Measurements from ENCODE around the gene ANKRD22. TPM values are rescaled to one million over a fixed set of nuclear protein-coding genes. Genes with fewer than 3 reads are reported as not detected.

The ANKRD22 gene
- total and polyA plus RNA-seq, 7 experiments from 2014 or later, result 0.32 to 1.2 (median 0.48) TPM; not detected in 1

DNA sequence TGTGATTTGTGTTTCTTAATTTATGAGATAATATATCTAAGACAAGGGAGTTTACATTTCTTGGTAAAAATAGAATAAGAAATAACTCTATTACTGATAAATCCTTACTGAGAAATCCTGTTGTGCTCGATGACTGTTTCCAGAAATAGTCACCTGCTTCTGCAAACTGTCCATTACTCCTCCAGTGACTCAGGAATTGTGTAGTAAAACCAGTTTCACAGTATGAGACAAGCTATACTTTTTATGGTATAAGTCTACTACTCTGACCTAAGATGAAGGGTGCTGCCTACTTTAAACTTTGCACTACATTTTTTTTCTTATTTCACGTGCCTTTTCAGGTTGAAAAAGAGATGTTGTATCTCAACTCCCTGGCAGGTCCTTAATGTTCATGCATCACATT lies 6.8 kb upstream of the ANKRD22 start:
- DNase-seq (no peak), ATAC-seq (no peak)
- Mint-ChIP-seq H3K27me3 (peaks cover 3 to 19% (median 7%) of the 10 kb centered on the region in 5 donors), H3K36me3 (no peaks in the 10 kb centered on the region), H3K9me3 (no peaks in the 10 kb centered on the region), H3K4me1 (peaks cover 0 to 9% (median under 1%) of the 10 kb centered on the region in 7 donors), H3K27ac (no peak overlapping the region), H3K4me3 (no peak overlapping the region)
- H3K4me1 ChIP-seq (ENCODE audit: control insufficient read depth in 2 of 2, insufficient read depth in 2 of 2, low read length in 2 of 2), result no peaks in the 10 kb centered on the region
- no peak overlapping the region for H3K27ac ChIP-seq (ENCODE audit: low read depth, low read length)
- CTCF ChIA-PET, result interaction anchor here (0.8 kb wide), 1 partner anchor 22 kb away, joined by 6 read pairs; the partner anchor contains the start of gene STAMBPL1
- H3K27me3 ChIP-seq (ENCODE audit: control insufficient read depth in 2 of 2, insufficient read depth in 2 of 2, low read length in 2 of 2), result no peaks in the 10 kb centered on the region
- no peaks in the 10 kb centered on the region for H3K36me3 ChIP-seq (ENCODE audit: control insufficient read depth in 2 of 3, insufficient read depth in 3 of 3, low read length in 3 of 3)
- POLR2A ChIA-PET, result no interaction called here
- H3K4me3 ChIP-seq (ENCODE audit: low read length), result no peak overlapping the region
- H3K9me3 ChIP-seq (ENCODE audit: control insufficient read depth in 2 of 3, low read length in 3 of 3), result no peaks in the 10 kb centered on the region
- intact Hi-C loops (cut with micrococcal nuclease), result no loop called here

DNA sequence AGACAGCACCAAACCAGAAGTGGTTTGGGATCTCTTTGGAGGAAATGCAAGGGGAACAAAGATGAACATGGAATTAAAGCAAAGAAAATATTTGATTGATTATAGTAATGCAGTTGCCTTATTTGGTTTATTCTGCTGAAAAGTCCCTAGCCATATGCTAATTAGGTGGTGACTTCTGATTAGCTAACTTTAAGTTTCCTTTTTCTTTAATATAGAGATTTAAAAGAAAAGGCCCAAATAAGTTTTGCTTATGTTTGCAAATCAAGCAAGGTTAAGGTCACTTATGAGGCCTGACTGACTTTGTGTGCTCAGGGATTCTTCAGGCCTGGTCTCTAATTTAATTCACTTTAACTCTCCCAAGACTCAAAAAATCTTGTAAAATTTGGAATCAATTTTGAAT lies 6.2 kb upstream of the ANKRD22 start:
- ATAC-seq (no peak), DNase-seq (no peak)
- H3K36me3 Mint-ChIP-seq, result no peaks in the 10 kb centered on the region
- Histone ChIP-seq H3K27me3 (ENCODE audit: control insufficient read depth in 2 of 2, insufficient read depth in 2 of 2, low read length in 2 of 2) (no peaks in the 10 kb centered on the region), H3K4me3 (ENCODE audit: low read length) (no peak overlapping the region), H3K4me1 (ENCODE audit: control insufficient read depth in 2 of 2, insufficient read depth in 2 of 2, low read length in 2 of 2) (no peaks in the 10 kb centered on the region), H3K9me3 (ENCODE audit: control insufficient read depth in 2 of 3, low read length in 3 of 3) (no peaks in the 10 kb centered on the region), H3K27ac (ENCODE audit: low read depth, low read length) (no peak overlapping the region), H3K36me3 (ENCODE audit: control insufficient read depth in 2 of 3, insufficient read depth in 3 of 3, low read length in 3 of 3) (no peaks in the 10 kb centered on the region)
- intact Hi-C loops (cut with micrococcal nuclease), result no loop called here
- no peak overlapping the region for H3K27ac Mint-ChIP-seq
- ChIA-PET CTCF (no interaction called here), POLR2A (interaction anchor here (0.6 kb wide), 1 partner anchor 141 kb away, joined by 3 read pairs; no protein-coding TSS in a partner anchor)
- H3K27me3 Mint-ChIP-seq, result peaks cover 3 to 13% (median 5%) of the 10 kb centered on the region in 5 donors
- H3K4me3 Mint-ChIP-seq, result no peak overlapping the region
- H3K4me1 Mint-ChIP-seq, result peaks cover 0 to 13% (median 5%) of the 10 kb centered on the region in 7 donors
- no peaks in the 10 kb centered on the region for H3K9me3 Mint-ChIP-seq

DNA sequence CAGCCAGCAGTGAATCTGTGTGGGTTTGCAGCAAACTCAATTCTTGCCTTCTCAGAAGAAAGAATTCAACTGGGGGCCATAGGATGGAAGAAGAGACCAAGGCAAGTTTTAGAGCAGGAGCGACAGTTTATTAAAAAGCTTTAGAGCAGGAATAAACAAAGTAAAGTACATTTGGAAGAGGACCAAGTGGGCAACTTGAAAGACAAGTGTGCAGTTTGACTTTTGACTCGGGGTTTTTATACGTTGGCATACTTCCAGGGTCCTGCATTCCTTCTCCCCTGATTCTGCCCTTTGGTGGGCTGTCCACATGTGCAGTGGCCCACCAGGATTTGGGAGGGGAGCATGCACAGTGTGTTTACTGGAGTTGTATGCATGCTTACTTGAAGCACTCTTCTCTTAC lies 3.0 kb upstream of the ANKRD22 start:
- Mint-ChIP-seq H3K4me1 (peaks cover 0 to 11% (median 5%) of the 10 kb centered on the region in 7 donors), H3K9me3 (no peaks in the 10 kb centered on the region), H3K27ac (no peak overlapping the region), H3K4me3 (no peak overlapping the region), H3K36me3 (no peaks in the 10 kb centered on the region), H3K27me3 (peaks cover 0 to 5% (median 0%) of the 10 kb centered on the region in 5 donors)
- ChIA-PET POLR2A (no interaction called here), CTCF (no interaction called here)
- no peak for DNase-seq
- Histone ChIP-seq H3K4me1 (ENCODE audit: control insufficient read depth in 2 of 2, insufficient read depth in 2 of 2, low read length in 2 of 2) (no peaks in the 10 kb centered on the region), H3K9me3 (ENCODE audit: control insufficient read depth in 2 of 3, low read length in 3 of 3) (no peaks in the 10 kb centered on the region), H3K4me3 (ENCODE audit: low read length) (no peak overlapping the region), H3K27ac (ENCODE audit: low read depth, low read length) (no peak overlapping the region), H3K27me3 (ENCODE audit: control insufficient read depth in 2 of 2, insufficient read depth in 2 of 2, low read length in 2 of 2) (no peaks in the 10 kb centered on the region), H3K36me3 (ENCODE audit: control insufficient read depth in 2 of 3, insufficient read depth in 3 of 3, low read length in 3 of 3) (no peaks in the 10 kb centered on the region)
- intact Hi-C loops (cut with micrococcal nuclease), result no loop called here
- ATAC-seq, result no peak

DNA sequence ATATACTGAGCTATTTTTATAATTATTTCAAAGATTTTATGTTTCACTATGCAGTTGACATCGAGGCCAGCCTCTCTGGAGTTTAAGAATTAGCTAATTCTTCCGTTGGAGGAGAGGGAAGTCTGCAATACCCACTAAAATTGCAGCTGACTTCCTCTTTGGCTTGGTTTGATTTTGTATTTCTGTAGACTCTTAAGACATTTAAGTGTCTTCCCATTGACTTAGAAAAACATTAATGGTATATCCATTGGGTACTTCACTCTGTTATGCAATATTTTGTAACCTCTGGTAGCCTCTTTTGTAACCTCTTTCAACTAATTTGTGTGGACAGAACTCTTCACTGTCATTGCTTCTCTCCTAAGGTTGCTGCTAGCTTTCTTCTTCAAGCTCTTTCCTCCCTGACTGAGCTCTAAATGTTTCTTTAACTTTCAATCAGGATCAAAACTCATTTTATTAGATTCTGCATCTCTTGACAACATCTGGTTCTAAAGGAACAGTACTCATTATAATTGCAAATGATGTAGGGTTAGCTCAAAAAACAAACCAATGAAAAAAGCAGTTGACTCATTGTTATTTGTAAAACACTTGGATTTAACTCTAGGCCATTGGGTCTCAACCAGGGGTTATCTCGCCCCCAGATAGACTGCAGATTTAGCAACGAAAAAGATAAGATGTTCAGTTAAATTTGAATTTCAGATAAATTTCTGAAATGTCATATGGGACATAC lies 1.7 kb upstream of the ANKRD22 start:
- peak; percentile 64 for ATAC-seq
- H3K9me3 Mint-ChIP-seq, result no peaks in the 10 kb centered on the region
- H3K4me3 Mint-ChIP-seq, result no peak overlapping the region

GRCh38 chr10:88852327-88852726 lies 683 bp upstream of the ANKRD22 start:
- H3K9me3 ChIP-seq (ENCODE audit: control insufficient read depth in 2 of 3, low read length in 3 of 3), result no peaks in the 10 kb centered on the region
- no peak for DNase-seq
- Mint-ChIP-seq H3K9me3 (no peaks in the 10 kb centered on the region), H3K36me3 (peaks cover 0 to 3% (median 0%) of the 10 kb centered on the region in 5 donors), H3K4me3 (no peak overlapping the region), H3K27ac (no peak overlapping the region), H3K27me3 (peaks cover 0 to 2% (median 0%) of the 10 kb centered on the region in 5 donors), H3K4me1 (peaks cover 5 to 22% (median 11%) of the 10 kb centered on the region in 7 donors)
- H3K36me3 ChIP-seq (ENCODE audit: control insufficient read depth in 2 of 3, insufficient read depth in 3 of 3, low read length in 3 of 3), result no peaks in the 10 kb centered on the region
- H3K4me1 ChIP-seq (ENCODE audit: control insufficient read depth in 2 of 2, insufficient read depth in 2 of 2, low read length in 2 of 2), result peaks cover 0 to 4% of the 10 kb centered on the region in 2 donors
- no peak overlapping the region for H3K4me3 ChIP-seq (ENCODE audit: low read length)
- intact Hi-C loops (cut with micrococcal nuclease), result no loop called here
- ChIA-PET CTCF (no interaction called here), POLR2A (interaction anchor here (0.9 kb wide), 1 partner anchor 54 kb away, joined by 4 read pairs; no protein-coding TSS in a partner anchor)
- H3K27ac ChIP-seq (ENCODE audit: low read depth, low read length), result no peak overlapping the region
- no peaks in the 10 kb centered on the region for H3K27me3 ChIP-seq (ENCODE audit: control insufficient read depth in 2 of 2, insufficient read depth in 2 of 2, low read length in 2 of 2)
- ATAC-seq, result no peak

More for the DNA sequence above, 1.7 kb upstream of the ANKRD22 start:
- Histone ChIP-seq H3K9me3 (ENCODE audit: control insufficient read depth in 2 of 3, low read length in 3 of 3) (no peaks in the 10 kb centered on the region), H3K4me3 (ENCODE audit: low read length) (no peak overlapping the region), H3K27ac (ENCODE audit: low read depth, low read length) (no peak overlapping the region), H3K36me3 (ENCODE audit: control insufficient read depth in 2 of 3, insufficient read depth in 3 of 3, low read length in 3 of 3) (no peaks in the 10 kb centered on the region), H3K4me1 (ENCODE audit: control insufficient read depth in 2 of 2, insufficient read depth in 2 of 2, low read length in 2 of 2) (peaks cover 0 to 3% of the 10 kb centered on the region in 2 donors), H3K27me3 (ENCODE audit: control insufficient read depth in 2 of 2, insufficient read depth in 2 of 2, low read length in 2 of 2) (no peaks in the 10 kb centered on the region)
- intact Hi-C loops (cut with micrococcal nuclease), result no loop called here
- Mint-ChIP-seq H3K27me3 (peaks cover 0 to 2% (median 0%) of the 10 kb centered on the region in 5 donors), H3K27ac (no peak overlapping the region), H3K4me1 (peaks cover 5 to 21% (median 10%) of the 10 kb centered on the region in 7 donors), H3K36me3 (peaks cover 0 to 2% (median 0%) of the 10 kb centered on the region in 5 donors)
- ChIA-PET POLR2A (no interaction called here), CTCF (interaction anchor here (1.1 kb wide), 1 partner anchor 17 kb away, joined by 3 read pairs; no protein-coding TSS in a partner anchor)
- DNase-seq, result no peak

DNA sequence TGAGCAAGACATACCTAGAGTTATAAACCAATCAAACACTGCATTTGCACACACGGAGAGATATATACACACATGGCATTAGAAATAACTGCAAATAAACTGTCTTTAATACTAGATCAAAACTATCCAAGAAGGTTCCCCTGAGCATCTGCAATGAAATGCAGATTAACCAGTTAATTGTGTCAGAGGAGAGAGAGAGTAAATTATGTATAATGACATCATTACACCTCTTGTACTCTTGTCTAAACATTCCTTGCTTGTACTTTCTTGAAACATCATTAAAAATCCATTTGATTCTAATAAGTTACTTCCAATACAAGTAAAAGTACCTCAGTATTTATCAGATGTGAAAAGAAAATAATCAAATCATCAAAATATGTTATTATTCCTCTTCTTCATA lies 932 bp downstream of the ANKRD22 start:
- no peak overlapping the region for H3K4me3 ChIP-seq (ENCODE audit: low read length)

More for the DNA sequence above, 932 bp downstream of the ANKRD22 start:
- Histone ChIP-seq H3K4me1 (ENCODE audit: control insufficient read depth in 2 of 2, insufficient read depth in 2 of 2, low read length in 2 of 2) (peaks cover 0 to 4% of the 10 kb centered on the region in 2 donors), H3K27ac (ENCODE audit: low read depth, low read length) (no peak overlapping the region), H3K9me3 (ENCODE audit: control insufficient read depth in 2 of 3, low read length in 3 of 3) (no peaks in the 10 kb centered on the region), H3K27me3 (ENCODE audit: control insufficient read depth in 2 of 2, insufficient read depth in 2 of 2, low read length in 2 of 2) (no peaks in the 10 kb centered on the region), H3K36me3 (ENCODE audit: control insufficient read depth in 2 of 3, insufficient read depth in 3 of 3, low read length in 3 of 3) (no peaks in the 10 kb centered on the region)
- POLR2A ChIA-PET, result no interaction called here
- Mint-ChIP-seq H3K27ac (no peak overlapping the region), H3K36me3 (peaks cover 0 to 3% (median 0%) of the 10 kb centered on the region in 5 donors), H3K4me3 (no peak overlapping the region), H3K27me3 (peaks cover 0 to 2% (median 0%) of the 10 kb centered on the region in 5 donors), H3K9me3 (no peaks in the 10 kb centered on the region), H3K4me1 (peaks cover 5 to 22% (median 11%) of the 10 kb centered on the region in 7 donors)
- intact Hi-C loops (cut with micrococcal nuclease), result no loop called here
- no peak for DNase-seq
- no peak for ATAC-seq
- CTCF ChIA-PET, result interaction anchor here (1.2 kb wide), 1 partner anchor 14 kb away, joined by 4 read pairs; no protein-coding TSS in a partner anchor
